Thymus (tissue), 11 donors: ENCODE data around the gene PIEZO2. TPM values are rescaled to one million over a fixed set of nuclear protein-coding genes. Genes with fewer than 3 reads are reported as not detected.

Experiments
- DNase-seq, 9 donors: peaks; one replicate each; pipeline ENCODE4 v3.0.0-alpha.2; 2013; ENCODE audit warnings: low spot score in 9 of 9, low read depth in 6 of 9, missing footprints in 1 of 9
- H3K27ac ChIP-seq, 2 donors: one replicate each; pipeline ENCODE4 v1.5.1; 2013; ENCODE audit warnings: control low read depth in 1 of 2, low read depth in 1 of 2, low read length in 1 of 2, mild to moderate bottlenecking in 1 of 2, moderate library complexity in 1 of 2
- H3K27me3 ChIP-seq, 2 donors: one replicate each; pipeline ENCODE4 v1.5.1; 2013; ENCODE audit warnings: low read length in 1 of 2; ENCODE audit not compliant: control insufficient read depth in 2 of 2, insufficient read depth in 1 of 2
- H3K36me3 ChIP-seq, 2 donors: one replicate each; pipeline ENCODE4 v1.5.1; 2013; ENCODE audit warnings: low read length in 1 of 2, mild to moderate bottlenecking in 1 of 2, moderate library complexity in 1 of 2; ENCODE audit not compliant: control insufficient read depth in 2 of 2, insufficient read depth in 2 of 2
- H3K4me1 ChIP-seq, 2 donors: one replicate each; pipeline ENCODE4 v1.5.1; 2013; ENCODE audit warnings: low read length in 2 of 2; ENCODE audit not compliant: control insufficient read depth in 2 of 2, insufficient read depth in 2 of 2
- H3K4me3 ChIP-seq, 2 donors: one replicate each; pipeline ENCODE4 v1.5.1; 2013; ENCODE audit warnings: low read length in 2 of 2, control low read depth in 1 of 2, mild to moderate bottlenecking in 1 of 2
- H3K9me3 ChIP-seq, 2 donors: one replicate each; pipeline ENCODE4 v1.5.1; 2013; ENCODE audit warnings: low read length in 1 of 2, mild to moderate bottlenecking in 1 of 2; ENCODE audit not compliant: control insufficient read depth in 2 of 2, insufficient read depth in 1 of 2
- WGBS: extraction: QIAGEN DNeasy Blood & Tissue Kit; methylation state at CpG from one replicate; pipeline ENCODE4 v1.1.7; 2013; 5-methylcytosine and 5-hydroxymethylcytosine counted together
- polyA plus RNA-seq: library from polyadenylated mRNA; stranded (reverse); fragments of 200-250 nt; gene quantifications from one replicate; pipeline ENCODE4 v1.2.3, GENCODE V29; 2013
- total RNA-seq: library from RNA; stranded (reverse); fragments of 120-200 nt; gene quantifications from one replicate; pipeline ENCODE4 v1.2.4, GENCODE V29; 2013
- donor health status: healthy.

Gene PIEZO2
- total and polyA plus RNA-seq, 2 donors: 1.5 to 3.2 TPM

DNA sequence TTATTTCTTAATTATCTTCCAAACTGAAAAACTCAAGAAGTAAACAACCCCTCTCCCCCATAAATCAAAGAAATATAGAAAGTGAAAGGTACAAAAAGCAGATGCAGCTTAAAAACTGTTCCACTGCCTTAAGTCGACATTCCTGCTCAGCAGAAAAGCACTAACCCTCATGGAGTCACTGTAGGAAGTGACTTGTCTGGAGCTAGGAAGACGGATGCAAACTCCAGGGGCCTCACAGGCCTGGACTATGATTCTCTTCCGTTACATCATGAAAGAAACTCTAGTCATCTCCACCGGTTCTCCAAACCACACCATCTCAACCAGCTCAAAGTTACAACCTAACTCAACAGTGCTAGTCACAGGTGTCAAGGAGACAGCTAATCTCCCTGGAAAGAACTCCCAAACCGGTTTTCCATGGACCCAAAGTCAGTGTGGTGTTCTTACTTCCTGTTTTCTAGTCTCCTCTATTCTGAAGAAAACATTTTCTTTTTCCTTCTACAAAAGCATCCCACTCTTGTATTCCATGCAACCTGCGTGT is 128.4 kb downstream of the PIEZO2 start:
- Histone ChIP-seq H3K4me1 (peaks cover 0 to 16% of the 10 kb centered on the region in 2 donors), H3K9me3 (no peaks in the 10 kb centered on the region), H3K4me3 (no peak overlapping the region), H3K27ac (no peak overlapping the region), H3K27me3 (no peaks in the 10 kb centered on the region), H3K36me3 (no peaks in the 10 kb centered on the region)
- 80% methylated on average over 6 of the region's 6 CpGs for WGBS
- DNase-seq: peak in 1 of 9 donors; percentile 9

DNA sequence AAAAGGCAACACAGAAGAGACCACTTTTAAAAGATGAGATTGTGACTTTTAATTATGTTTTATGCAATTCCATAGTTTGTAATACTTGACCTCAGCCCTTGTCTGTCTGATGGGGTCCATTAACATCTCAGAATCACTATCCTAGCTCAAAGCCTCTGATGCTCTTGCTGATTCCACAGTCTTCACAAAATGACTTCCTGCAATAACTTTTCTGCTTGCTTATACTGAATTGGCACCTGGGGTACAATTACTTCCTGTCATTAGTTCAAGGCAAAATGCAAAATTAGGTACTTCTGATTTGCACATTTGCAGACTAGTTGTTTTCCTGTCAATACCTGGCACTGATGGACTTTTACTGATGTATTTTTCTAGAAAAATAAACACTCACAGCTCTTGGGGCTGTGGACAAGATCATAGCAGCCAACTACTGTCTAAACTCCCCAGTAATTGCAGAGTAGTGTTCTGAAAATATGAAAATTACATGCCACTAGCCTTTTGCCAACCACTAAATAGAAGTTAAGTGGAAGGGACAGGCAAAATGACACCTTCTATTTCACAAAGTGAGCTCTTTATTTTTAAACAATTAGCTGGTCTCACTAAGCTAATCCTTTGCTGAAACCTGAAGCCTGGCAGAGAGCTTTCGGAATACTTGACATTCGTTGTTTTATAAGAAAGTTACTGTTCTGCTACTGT is 129.1 kb downstream of the PIEZO2 start:
- peaks cover 0 to 16% of the 10 kb centered on the region in 2 donors for H3K4me1 ChIP-seq

DNA sequence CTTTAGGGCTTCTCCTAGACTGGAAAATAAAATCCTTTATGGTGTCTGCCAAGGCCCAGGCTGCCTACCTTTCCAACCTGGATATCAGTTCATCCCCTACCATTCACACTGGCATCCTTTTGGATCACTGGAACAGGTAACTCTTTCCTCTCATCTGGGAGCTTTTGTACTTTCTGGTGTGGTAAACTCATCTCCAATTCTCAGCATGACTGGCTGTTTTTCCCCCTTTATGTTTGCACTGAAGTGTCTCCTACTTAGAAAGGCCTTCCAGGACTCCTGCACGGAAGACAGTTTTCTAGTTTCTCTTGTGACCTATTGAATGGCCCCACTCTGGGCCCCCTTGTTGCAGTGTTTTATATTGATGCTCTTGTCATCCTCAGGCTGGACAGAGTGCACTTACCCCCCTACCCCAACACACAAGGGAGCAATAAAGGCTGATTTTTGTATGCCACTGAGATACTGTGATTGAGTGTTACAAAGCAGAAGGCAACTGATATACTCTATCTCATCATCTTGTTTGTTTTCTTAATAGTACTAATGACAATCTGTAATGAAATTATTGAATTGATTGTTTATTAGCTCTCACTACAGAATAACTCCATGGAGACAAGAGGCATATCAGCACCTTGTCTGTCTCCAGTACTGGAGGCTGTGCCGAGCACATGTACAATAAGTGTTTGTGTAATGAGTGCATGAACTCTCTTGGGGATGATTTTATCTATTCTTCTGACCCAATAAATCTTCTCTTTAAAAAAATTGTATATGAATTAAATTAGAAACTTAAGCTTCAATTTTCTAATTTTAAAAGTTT is 129.9 kb downstream of the PIEZO2 start:
- Histone ChIP-seq H3K9me3 (no peaks in the 10 kb centered on the region), H3K4me1 (peaks cover 0 to 16% of the 10 kb centered on the region in 2 donors), H3K4me3 (no peak overlapping the region), H3K36me3 (no peaks in the 10 kb centered on the region), H3K27ac (no peak overlapping the region), H3K27me3 (no peaks in the 10 kb centered on the region)
- no peak for DNase-seq
- WGBS: 96% methylated on average over 2 of the region's 2 CpGs

More for the DNA sequence above, 129.1 kb downstream of the PIEZO2 start:
- no peaks in the 10 kb centered on the region for H3K27me3 ChIP-seq
- DNase-seq: peak in 1 of 9 donors; percentile 16
- H3K36me3 ChIP-seq: no peaks in the 10 kb centered on the region
- H3K27ac ChIP-seq: no peak overlapping the region
- WGBS: 95% methylated on average over 2 of the region's 2 CpGs
- H3K4me3 ChIP-seq: no peak overlapping the region
- H3K9me3 ChIP-seq: no peaks in the 10 kb centered on the region

DNA sequence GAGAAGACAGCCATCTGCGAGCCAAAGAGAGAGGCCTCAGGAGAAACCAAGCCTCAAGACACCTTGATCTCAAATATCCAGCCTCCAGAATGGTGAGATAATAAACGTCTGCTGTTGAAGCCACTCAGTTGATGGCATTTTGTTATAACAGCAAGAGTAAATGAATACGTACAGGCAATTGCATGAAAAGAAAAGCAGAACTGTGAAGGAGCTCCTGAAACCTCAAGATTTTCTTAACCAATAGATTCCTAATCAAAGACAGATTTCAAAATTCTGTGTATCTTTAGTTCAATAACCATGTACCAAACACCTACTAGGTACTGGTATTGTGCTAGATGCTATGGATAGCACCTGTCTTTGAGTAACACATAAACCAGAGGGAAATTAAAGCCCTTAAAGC is 139.5 kb downstream of the PIEZO2 start:
- 95% methylated on average over 3 of the region's 3 CpGs for WGBS

DNA sequence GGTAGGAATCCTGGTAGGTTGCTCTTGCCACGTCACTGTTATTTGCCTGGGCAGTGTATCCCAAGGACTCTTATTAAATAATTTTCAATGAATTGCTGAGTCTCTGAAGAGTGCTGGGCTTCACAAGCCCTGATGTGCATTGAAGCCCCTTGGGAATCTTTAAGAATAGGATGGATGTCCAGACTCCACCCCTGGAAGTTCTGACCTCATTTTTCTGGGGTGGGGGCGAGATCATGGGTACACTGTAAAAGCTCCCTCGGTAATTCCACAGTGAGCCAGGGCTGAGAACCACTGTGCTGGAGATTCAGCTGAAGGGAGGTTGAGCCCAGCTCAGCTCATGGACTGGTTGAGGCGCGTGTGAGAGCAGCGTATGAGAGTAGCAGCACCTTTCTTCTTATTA is 140.2 kb downstream of the PIEZO2 start:
- DNase-seq: no peak
- Histone ChIP-seq H3K4me1 (no peaks in the 10 kb centered on the region), H3K4me3 (no peak overlapping the region), H3K36me3 (no peaks in the 10 kb centered on the region), H3K27me3 (no peaks in the 10 kb centered on the region), H3K27ac (no peak overlapping the region), H3K9me3 (no peaks in the 10 kb centered on the region)
- WGBS: 98% methylated on average over 6 of the region's 6 CpGs

More for the DNA sequence above, 139.5 kb downstream of the PIEZO2 start:
- DNase-seq: no peak
- Histone ChIP-seq H3K36me3 (no peaks in the 10 kb centered on the region), H3K4me3 (no peak overlapping the region), H3K4me1 (no peaks in the 10 kb centered on the region), H3K27ac (no peak overlapping the region), H3K9me3 (no peaks in the 10 kb centered on the region), H3K27me3 (no peaks in the 10 kb centered on the region)

DNA sequence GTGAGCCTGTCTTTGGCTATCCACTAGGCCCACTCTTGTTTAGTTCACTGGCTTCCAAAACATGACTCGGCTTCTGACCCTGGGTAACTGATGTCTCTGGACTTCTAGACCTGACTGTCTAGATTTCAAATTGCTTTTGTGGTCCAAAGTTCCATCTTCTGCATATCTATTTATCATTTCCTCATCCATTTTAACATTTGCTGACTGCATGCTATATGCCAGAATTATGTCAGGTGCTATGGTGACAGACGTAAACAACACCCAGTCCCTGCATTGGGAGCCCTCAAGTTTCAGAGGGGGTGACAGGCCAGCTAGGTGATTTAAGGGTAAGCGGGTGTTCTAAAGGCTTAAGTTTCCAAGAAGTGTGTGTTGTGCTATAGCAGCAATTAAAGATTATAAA is 140.9 kb downstream of the PIEZO2 start:
- Histone ChIP-seq H3K4me1 (no peaks in the 10 kb centered on the region), H3K36me3 (no peaks in the 10 kb centered on the region), H3K9me3 (no peaks in the 10 kb centered on the region), H3K4me3 (no peak overlapping the region), H3K27me3 (no peaks in the 10 kb centered on the region), H3K27ac (no peak overlapping the region)
- no peak for DNase-seq
- 85% methylated on average over 3 of the region's 3 CpGs for WGBS

DNA sequence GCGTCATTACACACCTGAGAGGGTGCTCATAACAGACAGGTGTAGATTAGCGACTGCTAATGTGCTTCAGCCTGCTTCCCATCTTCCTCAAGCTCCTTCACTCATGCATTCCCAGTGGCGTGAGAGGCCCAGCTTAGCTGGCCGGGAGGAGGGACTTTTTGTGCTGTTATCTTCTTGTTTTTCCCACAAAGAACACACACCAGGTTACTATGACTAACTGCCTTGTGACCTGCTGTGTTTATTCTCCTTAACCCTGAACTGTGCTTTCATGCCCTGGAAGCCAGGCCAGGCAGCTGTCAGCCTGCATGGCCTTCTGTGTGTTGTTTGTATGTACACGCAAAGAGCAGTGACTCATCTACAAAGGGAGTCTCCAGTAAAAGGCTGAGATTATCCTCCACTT is 143.8 kb downstream of the PIEZO2 start:
- 97% methylated on average over 5 of the region's 5 CpGs for WGBS
- Histone ChIP-seq H3K36me3 (no peaks in the 10 kb centered on the region), H3K4me1 (no peaks in the 10 kb centered on the region), H3K4me3 (no peak overlapping the region), H3K9me3 (no peaks in the 10 kb centered on the region), H3K27me3 (no peaks in the 10 kb centered on the region), H3K27ac (no peak overlapping the region)
- DNase-seq: no peak

DNA sequence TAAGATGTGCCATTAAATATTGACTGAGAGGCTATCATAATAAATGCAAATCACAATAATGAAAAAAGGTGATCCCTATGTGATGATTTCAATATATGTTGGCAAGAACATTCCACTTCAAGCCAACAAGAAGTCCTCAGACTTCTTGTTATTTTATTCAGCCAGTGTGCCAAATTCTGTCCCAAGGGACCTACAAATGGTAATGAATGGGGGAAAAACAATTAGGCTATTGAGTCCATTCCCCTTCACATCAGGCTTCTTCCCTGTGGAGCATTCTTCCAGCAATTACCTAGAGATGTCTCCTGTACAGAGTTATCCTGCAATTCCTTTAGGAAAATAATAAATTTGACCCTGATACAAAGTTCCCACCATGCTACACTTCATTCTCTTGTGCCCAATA is 144.4 kb downstream of the PIEZO2 start:
- H3K27ac ChIP-seq: no peak overlapping the region
- no peaks in the 10 kb centered on the region for H3K36me3 ChIP-seq

DNA sequence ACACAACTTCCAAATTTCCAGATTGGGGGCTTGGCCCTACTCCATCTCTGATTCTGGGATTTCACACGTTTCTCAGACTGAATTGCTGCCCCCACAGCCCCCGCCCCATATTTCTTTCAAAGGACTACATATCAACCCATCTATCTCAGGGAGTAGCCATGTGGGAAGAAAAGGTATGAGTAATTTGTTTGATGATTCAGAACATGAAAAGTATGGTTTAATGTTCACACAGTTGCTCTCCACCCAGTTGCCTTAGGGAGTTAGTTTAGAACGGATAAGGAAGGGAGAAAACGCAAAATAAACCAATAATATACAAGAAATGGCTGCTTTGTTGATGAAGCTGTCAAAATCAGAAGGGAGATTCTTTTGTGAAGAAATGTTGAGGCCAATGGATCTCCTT is 145.1 kb downstream of the PIEZO2 start:
- no peak overlapping the region for H3K27ac ChIP-seq

More for the DNA sequence above, 144.4 kb downstream of the PIEZO2 start:
- DNase-seq: no peak
- H3K27me3 ChIP-seq: no peaks in the 10 kb centered on the region
- no peaks in the 10 kb centered on the region for H3K4me1 ChIP-seq
- no peaks in the 10 kb centered on the region for H3K9me3 ChIP-seq
- H3K4me3 ChIP-seq: no peak overlapping the region

More for the DNA sequence above, 145.1 kb downstream of the PIEZO2 start:
- Histone ChIP-seq H3K4me3 (no peak overlapping the region), H3K27me3 (no peaks in the 10 kb centered on the region), H3K4me1 (no peaks in the 10 kb centered on the region), H3K36me3 (no peaks in the 10 kb centered on the region), H3K9me3 (no peaks in the 10 kb centered on the region)
- WGBS: 94% methylated on average over 4 of the region's 4 CpGs
- no peak for DNase-seq
